Nephron progenitor cell (in vitro differentiated cells): ENCODE measurements around the gene MYD88.

Experiments
- DNase-seq: peaks from one replicate; pipeline ENCODE4 v3.0.0; 2021
- H3K27ac Mint-ChIP-seq: 2 replicates; pipeline ENCODE4 v1.8.0; 2021; ENCODE audit warnings: mild to moderate bottlenecking, moderate library complexity, mixed read lengths
- H3K27me3 Mint-ChIP-seq: 2 replicates; pipeline ENCODE4 v1.8.0; 2021; ENCODE audit warnings: mild to moderate bottlenecking, low read depth, mixed read lengths; ENCODE audit not compliant: poor library complexity
- H3K36me3 Mint-ChIP-seq: 2 replicates; pipeline ENCODE4 v1.8.0; 2021; ENCODE audit warnings: low read depth, mixed read lengths
- H3K4me1 Mint-ChIP-seq: 2 replicates; pipeline ENCODE4 v1.8.0; 2021; ENCODE audit warnings: mixed read lengths
- H3K4me3 Mint-ChIP-seq: 2 replicates; pipeline ENCODE4 v1.8.0; 2021; ENCODE audit warnings: mild to moderate bottlenecking, moderate library complexity, mixed read lengths
- H3K9me3 Mint-ChIP-seq: 2 replicates; pipeline ENCODE4 v1.8.0; 2021; ENCODE audit warnings: mild to moderate bottlenecking, moderate library complexity, mixed read lengths
- TF ChIP-seq, protein P1 (sequence below): fragments of 200-600 bp; sonication (generic); IDR thresholded peaks from 2 replicates; pipeline ENCODE4 v1.5.0; 2021; ENCODE audit warnings: antibody characterized with exemption

The MYD88 gene

DNA sequence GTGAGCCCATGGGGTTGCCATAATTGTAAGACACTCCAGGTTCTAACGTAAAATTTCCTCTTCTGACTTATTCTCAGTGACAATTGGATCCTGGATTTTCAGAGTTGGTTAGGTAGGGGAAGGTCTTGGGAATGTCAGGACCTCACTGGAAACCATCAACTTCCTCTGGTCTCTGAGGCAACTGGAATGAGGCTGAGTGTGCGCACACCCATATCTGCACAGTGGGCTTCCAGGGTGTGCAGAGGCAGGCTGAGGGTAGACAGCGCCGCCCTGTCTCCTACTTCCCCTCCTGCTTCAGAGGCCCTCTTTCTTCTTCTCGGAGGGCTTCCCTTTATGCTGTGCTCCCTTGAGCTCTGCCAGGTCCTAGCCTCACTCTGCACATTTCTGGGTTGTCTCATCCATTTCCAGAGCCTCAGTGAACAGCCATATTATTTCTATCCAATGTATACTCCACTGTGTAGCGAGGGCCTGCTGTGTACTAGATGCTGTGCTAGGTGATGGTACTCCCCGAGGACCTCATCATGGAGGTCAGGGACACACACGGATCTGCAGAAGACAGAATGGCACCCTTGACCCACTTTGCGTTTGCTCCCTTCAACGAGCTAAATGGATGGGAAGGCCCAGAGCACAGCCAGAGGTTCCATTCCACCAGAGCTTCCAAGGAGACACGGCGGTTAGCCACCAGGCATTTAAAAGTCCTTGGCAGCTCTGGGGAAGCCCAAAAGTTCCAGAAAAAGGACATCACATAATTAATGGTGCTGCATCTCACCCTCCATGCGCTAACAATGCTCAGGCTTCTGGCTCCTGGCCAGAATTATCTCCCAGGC, 19.8 kb upstream of the MYD88 start:
- H3K36me3 Mint-ChIP-seq = peaks cover 16% of the 10 kb centered on the region
- no peak for DNase-seq
- H3K27ac Mint-ChIP-seq = no peak overlapping the region
- TF ChIP-seq, protein P1, sequence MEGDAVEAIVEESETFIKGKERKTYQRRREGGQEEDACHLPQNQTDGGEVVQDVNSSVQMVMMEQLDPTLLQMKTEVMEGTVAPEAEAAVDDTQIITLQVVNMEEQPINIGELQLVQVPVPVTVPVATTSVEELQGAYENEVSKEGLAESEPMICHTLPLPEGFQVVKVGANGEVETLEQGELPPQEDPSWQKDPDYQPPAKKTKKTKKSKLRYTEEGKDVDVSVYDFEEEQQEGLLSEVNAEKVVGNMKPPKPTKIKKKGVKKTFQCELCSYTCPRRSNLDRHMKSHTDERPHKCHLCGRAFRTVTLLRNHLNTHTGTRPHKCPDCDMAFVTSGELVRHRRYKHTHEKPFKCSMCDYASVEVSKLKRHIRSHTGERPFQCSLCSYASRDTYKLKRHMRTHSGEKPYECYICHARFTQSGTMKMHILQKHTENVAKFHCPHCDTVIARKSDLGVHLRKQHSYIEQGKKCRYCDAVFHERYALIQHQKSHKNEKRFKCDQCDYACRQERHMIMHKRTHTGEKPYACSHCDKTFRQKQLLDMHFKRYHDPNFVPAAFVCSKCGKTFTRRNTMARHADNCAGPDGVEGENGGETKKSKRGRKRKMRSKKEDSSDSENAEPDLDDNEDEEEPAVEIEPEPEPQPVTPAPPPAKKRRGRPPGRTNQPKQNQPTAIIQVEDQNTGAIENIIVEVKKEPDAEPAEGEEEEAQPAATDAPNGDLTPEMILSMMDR = no peak
- H3K9me3 Mint-ChIP-seq = no peaks in the 10 kb centered on the region
- H3K4me1 Mint-ChIP-seq = peaks cover 7% of the 10 kb centered on the region
- H3K27me3 Mint-ChIP-seq = peaks cover 6% of the 10 kb centered on the region
- no peak overlapping the region for H3K4me3 Mint-ChIP-seq

DNA sequence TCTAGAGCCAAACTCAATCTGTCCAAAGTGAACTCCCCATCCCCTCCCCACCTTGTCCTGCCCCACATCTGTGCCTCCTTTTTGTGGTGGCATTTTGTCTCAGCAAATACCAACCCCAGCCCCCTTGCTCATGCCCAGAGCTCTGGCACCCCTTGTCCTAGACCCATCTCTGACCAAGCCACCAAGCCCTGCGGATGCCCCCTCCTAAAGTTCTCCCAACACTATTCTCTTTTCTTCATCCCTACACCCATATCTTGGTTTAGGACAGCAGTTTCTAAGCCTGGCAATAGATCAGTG, 19.3 kb upstream of the MYD88 start:
- no peaks in the 10 kb centered on the region for H3K9me3 Mint-ChIP-seq
- H3K27ac Mint-ChIP-seq = no peak overlapping the region
- no peak for DNase-seq
- peaks cover 17% of the 10 kb centered on the region for H3K36me3 Mint-ChIP-seq
- H3K27me3 Mint-ChIP-seq = peaks cover 6% of the 10 kb centered on the region
- TF ChIP-seq, protein P1 = no peak
- H3K4me3 Mint-ChIP-seq = no peak overlapping the region
- H3K4me1 Mint-ChIP-seq = peaks cover 7% of the 10 kb centered on the region

DNA sequence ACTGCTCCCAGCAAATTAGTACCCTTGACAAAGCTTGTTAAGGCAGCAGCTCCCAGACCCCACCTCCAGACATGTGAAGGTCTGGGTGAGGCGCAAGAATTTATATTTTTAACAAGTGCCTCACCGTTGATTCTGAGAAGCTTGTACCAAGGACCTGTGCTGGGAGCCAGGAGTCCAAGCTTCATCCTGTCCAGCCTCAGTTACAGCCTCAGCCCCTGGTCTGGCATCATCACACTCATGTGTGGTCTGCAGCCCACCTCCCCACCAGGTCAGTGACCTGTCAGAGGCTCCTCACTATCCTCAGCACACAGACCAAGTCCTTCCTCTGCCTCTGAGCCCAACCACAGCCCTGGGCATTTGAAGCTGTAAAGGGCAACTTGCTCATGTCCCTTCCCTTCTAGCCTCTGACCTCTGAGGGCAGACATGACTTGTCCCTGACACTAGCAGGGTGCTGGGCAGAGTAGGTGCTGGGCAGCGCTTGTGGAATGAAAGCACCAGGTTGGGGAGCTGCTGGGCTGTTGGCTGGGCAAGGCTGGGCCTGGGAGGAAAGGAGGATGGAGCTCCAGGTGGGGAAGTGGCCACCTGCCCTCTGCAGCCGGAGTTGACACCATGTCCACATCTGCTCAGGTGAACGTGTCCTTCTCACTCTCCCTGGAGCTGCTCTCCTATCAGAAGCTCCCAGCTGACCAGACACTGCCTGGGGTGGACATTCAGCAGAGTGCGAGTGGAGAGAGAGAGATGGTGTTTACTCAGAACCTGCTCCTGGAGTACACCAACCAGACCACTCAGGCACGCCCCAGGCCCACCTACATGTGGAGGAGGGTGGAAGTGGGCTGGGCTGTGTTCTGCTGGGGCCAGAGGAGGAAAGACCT, 18.4 kb upstream of the MYD88 start:
- H3K27me3 Mint-ChIP-seq = peaks cover 6% of the 10 kb centered on the region
- no peak for DNase-seq
- H3K36me3 Mint-ChIP-seq = peaks cover 26% of the 10 kb centered on the region
- no peaks in the 10 kb centered on the region for H3K9me3 Mint-ChIP-seq
- no peak overlapping the region for H3K27ac Mint-ChIP-seq
- TF ChIP-seq, protein P1 = no peak
- H3K4me3 Mint-ChIP-seq = no peak overlapping the region
- peaks cover 3% of the 10 kb centered on the region for H3K4me1 Mint-ChIP-seq

DNA sequence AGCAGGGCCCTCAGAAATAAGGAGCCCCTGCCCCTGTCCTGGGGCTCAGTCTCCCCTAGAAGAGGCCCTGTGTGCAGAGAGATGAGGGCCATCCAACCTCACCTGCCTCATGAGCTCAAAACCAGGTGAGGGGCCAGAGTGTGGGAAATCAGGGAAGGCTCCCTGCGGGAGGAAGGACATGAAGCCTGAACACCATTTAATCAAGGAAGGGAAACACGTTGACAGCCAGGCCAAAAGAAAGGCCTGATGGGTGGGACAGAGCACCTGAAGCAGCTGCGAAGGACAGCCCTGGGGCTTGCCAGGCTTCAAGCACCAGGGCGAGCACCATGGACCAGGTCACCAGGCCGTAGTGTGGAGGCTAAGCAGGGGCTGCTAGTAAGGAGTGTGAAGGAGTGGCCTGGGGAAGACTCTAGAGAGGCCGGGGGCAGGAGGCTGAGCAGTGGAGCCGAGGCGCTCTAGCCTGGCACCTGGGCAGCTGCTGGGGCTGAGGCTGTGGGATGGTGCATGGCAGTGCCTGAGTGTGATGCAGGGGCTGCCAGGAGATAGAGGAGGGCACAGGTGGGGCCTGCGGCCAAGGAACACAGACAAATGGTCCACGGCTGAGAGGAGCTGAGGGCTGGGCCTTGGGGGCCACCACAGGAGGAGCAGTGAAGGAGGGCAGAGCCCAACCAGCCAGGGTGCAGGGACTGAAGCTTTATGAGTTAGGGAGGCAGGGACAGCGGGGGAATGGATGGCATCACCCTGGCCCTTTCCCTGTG, 17.6 kb upstream of the MYD88 start:
- H3K36me3 Mint-ChIP-seq = peaks cover 34% of the 10 kb centered on the region
- no peaks in the 10 kb centered on the region for H3K4me1 Mint-ChIP-seq

DNA sequence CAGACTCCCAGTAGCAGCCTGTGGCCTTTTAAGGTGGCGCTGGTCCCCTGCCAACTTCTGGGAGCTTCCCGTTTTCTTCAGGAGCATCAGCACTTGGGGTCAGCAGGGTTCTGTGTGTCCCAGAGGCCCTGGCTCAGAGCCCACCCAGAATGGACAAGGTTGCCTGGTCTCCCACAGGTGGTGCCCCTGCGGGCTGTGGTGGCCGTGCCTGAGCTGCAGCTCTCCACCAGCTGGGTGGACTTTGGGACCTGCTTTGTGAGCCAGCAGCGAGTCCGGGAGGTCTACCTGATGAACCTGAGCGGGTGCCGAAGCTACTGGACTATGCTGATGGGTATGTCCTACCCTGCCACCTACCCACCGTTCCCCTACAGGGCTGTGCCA, 17.0 kb upstream of the MYD88 start:
- H3K9me3 Mint-ChIP-seq = no peaks in the 10 kb centered on the region
- H3K36me3 Mint-ChIP-seq = peaks cover 35% of the 10 kb centered on the region
- H3K4me1 Mint-ChIP-seq = no peaks in the 10 kb centered on the region
- TF ChIP-seq, protein P1 = no peak
- no peak overlapping the region for H3K4me3 Mint-ChIP-seq
- no peak for DNase-seq
- peaks cover 3% of the 10 kb centered on the region for H3K27me3 Mint-ChIP-seq
- no peak overlapping the region for H3K27ac Mint-ChIP-seq

More for the DNA sequence above, 17.6 kb upstream of the MYD88 start:
- no peak for DNase-seq
- Mint-ChIP-seq H3K27me3 (peaks cover 3% of the 10 kb centered on the region), H3K9me3 (no peaks in the 10 kb centered on the region), H3K4me3 (no peak overlapping the region), H3K27ac (no peak overlapping the region)
- TF ChIP-seq, protein P1 = no peak
